HG03045 (cell line): ENCODE measurements around the gene ZNF556.
A peak's percentile ranks its signal among the peaks of the same experiment; 100 is the strongest.

Experiments used
- ATAC-seq: cut with Tn5 transposase; IDR thresholded peaks from one replicate; pipeline ENCODE4 v1.9.1; 2021; ENCODE audit warnings: mild to moderate bottlenecking, moderate library complexity; ENCODE audit not compliant: unreplicated experiment

ZNF556 gene

GRCh38 chr19:2867025-2867991 is at the start of gene ZNF556:
Gene ZNF556, plus strand, starts transcription at chr19:2867335. Its CDS starts 87 bp downstream, at chr19:2867422.
- ATAC-seq, result no peak

GRCh38 chr19:2819540-2820111 is 47.5 kb upstream of the ZNF556 start, which contains the start of gene ZNF554:
Gene ZNF554, plus strand, starts transcription at chr19:2819868. Its CDS starts 204 bp downstream, at chr19:2820072.
- peak; percentile 80 for ATAC-seq

- peak; percentile 14 for ATAC-seq
These were observed 46.9 kb upstream of the ZNF556 start for GRCh38 chr19:2820112-2820702.

GRCh38 chr19:2822846-2823245 is 44.3 kb upstream of the ZNF556 start:
- ATAC-seq, result no peak

- ATAC-seq, result no peak
These were observed 43.5 kb upstream of the ZNF556 start for GRCh38 chr19:2823646-2824045.

- no peak for ATAC-seq
These were observed 43.0 kb upstream of the ZNF556 start for GRCh38 chr19:2824129-2824528.

- no peak for ATAC-seq
These were observed 40.1 kb upstream of the ZNF556 start for GRCh38 chr19:2827022-2827421.

GRCh38 chr19:2827840-2828489 is 39.2 kb upstream of the ZNF556 start:
- ATAC-seq, result no peak

- no peak for ATAC-seq
These were observed 32.8 kb upstream of the ZNF556 start for GRCh38 chr19:2834294-2834871.

GRCh38 chr19:2837430-2837829 is 29.7 kb upstream of the ZNF556 start:
- no peak for ATAC-seq

- peak; percentile 94 for ATAC-seq
These were observed 26.0 kb upstream of the ZNF556 start, which contains the start of gene ZNF555 for GRCh38 chr19:2840794-2841791. Gene ZNF555, plus strand, starts transcription at chr19:2841475. Its CDS starts 98 bp downstream, at chr19:2841573.

- ATAC-seq, result no peak
These were observed 25.1 kb upstream of the ZNF556 start for GRCh38 chr19:2841855-2842574.

- ATAC-seq, result no peak
These were observed 22.0 kb upstream of the ZNF556 start for GRCh38 chr19:2845107-2845506.

- no peak for ATAC-seq
These were observed 20.8 kb upstream of the ZNF556 start for GRCh38 chr19:2846180-2846894.

GRCh38 chr19:2847507-2847906 is 19.6 kb upstream of the ZNF556 start:
- no peak for ATAC-seq

GRCh38 chr19:2848616-2849015 is 18.5 kb upstream of the ZNF556 start:
- ATAC-seq, result no peak

GRCh38 chr19:2850256-2850925 is 16.7 kb upstream of the ZNF556 start:
- ATAC-seq, result no peak

- no peak for ATAC-seq
These were observed 14.5 kb upstream of the ZNF556 start for GRCh38 chr19:2852598-2852997.
